H9 (cell line): Measurements from ENCODE around the gene DOHH. TPM values are rescaled to one million over a fixed set of nuclear protein-coding genes. Genes with fewer than 3 reads are reported as not detected.

Source experiments
- DNase-seq: peaks from one replicate; pipeline ENCODE4 v3.0.0-alpha.2; 2017
- H2AFZ ChIP-seq: one replicate; pipeline ENCODE4 v1.6.1; 2013; ENCODE audit warnings: mild to moderate bottlenecking, low read length, control low read depth, moderate library complexity
- H2AK5ac ChIP-seq: 2 replicates; pipeline ENCODE4 v1.6.1; 2013; ENCODE audit warnings: low read length, control low read depth, mixed read lengths; ENCODE audit not compliant: insufficient read length
- H2BK120ac ChIP-seq: one replicate; pipeline ENCODE4 v1.6.1; 2013; ENCODE audit warnings: low read depth, mild to moderate bottlenecking, low read length, control low read depth, inconsistent platforms; ENCODE audit not compliant: poor library complexity, severe bottlenecking
- H2BK12ac ChIP-seq: 2 replicates; pipeline ENCODE4 v1.6.1; 2013; ENCODE audit warnings: low read length, control low read depth, mixed read lengths, low read depth; ENCODE audit not compliant: insufficient read length
- H2BK15ac ChIP-seq: 2 replicates; pipeline ENCODE4 v1.6.1; 2013; ENCODE audit warnings: low read depth, low read length, control low read depth
- H2BK20ac ChIP-seq: one replicate; pipeline ENCODE4 v1.6.1; 2013; ENCODE audit warnings: low read depth, mild to moderate bottlenecking, low read length, control low read depth, inconsistent platforms; ENCODE audit not compliant: poor library complexity, severe bottlenecking
- H2BK5ac ChIP-seq: 2 replicates; pipeline ENCODE4 v1.6.1; 2013; ENCODE audit warnings: low read length, control low read depth, mixed read lengths; ENCODE audit not compliant: insufficient read length
- H3K14ac ChIP-seq: 2 replicates; pipeline ENCODE4 v1.6.1; 2013; ENCODE audit warnings: low read length, control low read depth; ENCODE audit not compliant: insufficient read depth
- H3K18ac ChIP-seq: 2 replicates; pipeline ENCODE4 v1.6.1; 2013; ENCODE audit warnings: low read depth, mild to moderate bottlenecking, mixed read lengths, low read length, control low read depth; ENCODE audit not compliant: insufficient read length
- H3K23ac ChIP-seq: 2 replicates; pipeline ENCODE4 v1.6.1; 2013; ENCODE audit warnings: low read length, control low read depth, mixed read lengths, low read depth; ENCODE audit not compliant: insufficient read length
- H3K23me2 ChIP-seq: 2 replicates; pipeline ENCODE4 v1.6.1; 2013; ENCODE audit warnings: low read depth, mild to moderate bottlenecking, mixed read lengths, low read length, control low read depth; ENCODE audit not compliant: insufficient read length, poor library complexity, severe bottlenecking
- H3K27ac ChIP-seq: 2 replicates; pipeline ENCODE4 v1.5.1; 2013; ENCODE audit warnings: low read length, control low read depth, mixed read lengths, low read depth; ENCODE audit not compliant: insufficient read length
- H3K27me3 ChIP-seq: 2 replicates; pipeline ENCODE4 v1.6.1; 2013; ENCODE audit warnings: low read length, control low read depth, inconsistent platforms; ENCODE audit not compliant: insufficient read depth
- H3K4ac ChIP-seq: 2 replicates; pipeline ENCODE4 v1.6.1; 2013; ENCODE audit warnings: low read depth, mild to moderate bottlenecking, control low read depth, inconsistent platforms, low read length, moderate library complexity
- H3K4me1 ChIP-seq: 2 replicates; pipeline ENCODE4 v1.6.1; 2013; ENCODE audit warnings: low read length, control low read depth, inconsistent platforms; ENCODE audit not compliant: insufficient read depth
- H3K4me2 ChIP-seq: 2 replicates; pipeline ENCODE4 v1.6.1; 2013; ENCODE audit warnings: low read length, control low read depth, mixed read lengths; ENCODE audit not compliant: insufficient read length, insufficient read depth
- H3K56ac ChIP-seq: 2 replicates; pipeline ENCODE4 v1.6.1; 2013; ENCODE audit warnings: low read depth, mild to moderate bottlenecking, mixed read lengths, low read length, control low read depth; ENCODE audit not compliant: insufficient read length
- H3K79me1 ChIP-seq: 2 replicates; pipeline ENCODE4 v1.6.1; 2013; ENCODE audit warnings: low read depth, mild to moderate bottlenecking, moderate library complexity, low read length, control low read depth, inconsistent platforms; ENCODE audit not compliant: insufficient read depth, poor library complexity, severe bottlenecking
- H3K79me2 ChIP-seq: 2 replicates; pipeline ENCODE4 v1.6.1; 2013; ENCODE audit warnings: low read length, control low read depth, inconsistent platforms; ENCODE audit not compliant: insufficient read depth
- H3K9ac ChIP-seq: 2 replicates; pipeline ENCODE4 v1.6.1; 2013; ENCODE audit warnings: low read length, control low read depth, mixed read lengths; ENCODE audit not compliant: insufficient read length; ENCODE audit errors: extremely low read depth
- H3K9me3 ChIP-seq: one replicate; pipeline ENCODE4 v1.6.1; 2013; ENCODE audit warnings: low read depth, low read length, inconsistent platforms; ENCODE audit not compliant: control insufficient read depth
- H3T11ph ChIP-seq: one replicate; pipeline ENCODE4 v1.6.1; 2013; ENCODE audit warnings: mild to moderate bottlenecking, low read length, control low read depth, inconsistent platforms
- H4K20me1 ChIP-seq: one replicate; pipeline ENCODE4 v1.6.1; 2013; ENCODE audit not compliant: control insufficient read depth, insufficient read length, insufficient read depth
- H4K5ac ChIP-seq: 2 replicates; pipeline ENCODE4 v1.6.1; 2013; ENCODE audit warnings: low read depth, mild to moderate bottlenecking, mixed read lengths, low read length, control low read depth; ENCODE audit not compliant: insufficient read length
- H4K8ac ChIP-seq: replicated peaks from 2 replicates; pipeline ENCODE4 v1.6.1; 2013; ENCODE audit warnings: low read length, control low read depth, mixed read lengths, low read depth; ENCODE audit not compliant: insufficient read length
- H4K91ac ChIP-seq: 2 replicates; pipeline ENCODE4 v1.6.1; 2013; ENCODE audit warnings: low read depth, mild to moderate bottlenecking, moderate library complexity, mixed read lengths, low read length, control low read depth; ENCODE audit not compliant: insufficient read length
- H3K27ac Mint-ChIP-seq, 3 experiments: 2 replicates in 2 of 3; 3 replicates in 1 of 3; pipeline ENCODE4 v1.8.0; 2020 to 2021; ENCODE audit warnings: mixed read lengths in 3 of 3, mild to moderate bottlenecking in 1 of 3, moderate library complexity in 1 of 3
- H3K27me3 Mint-ChIP-seq: 2 replicates; pipeline ENCODE4 v1.8.0; 2021; ENCODE audit warnings: low read depth, mild to moderate bottlenecking, moderate library complexity, mixed read lengths
- H3K36me3 Mint-ChIP-seq, 3 experiments: 2 replicates in 2 of 3; 3 replicates in 1 of 3; pipeline ENCODE4 v1.8.0; 2020 to 2021; ENCODE audit warnings: low read depth in 3 of 3, mixed read lengths in 3 of 3; ENCODE audit not compliant: insufficient read depth in 1 of 3
- H3K4me1 Mint-ChIP-seq, 2 experiments: 2 replicates each; pipeline ENCODE4 v1.8.0; 2020; ENCODE audit warnings: mixed read lengths in 2 of 2
- H3K4me3 Mint-ChIP-seq, 2 experiments: 2 replicates in 1 of 2; 3 replicates in 1 of 2; pipeline ENCODE4 v1.8.0; 2020 to 2021; ENCODE audit warnings: mild to moderate bottlenecking in 2 of 2, mixed read lengths in 2 of 2, moderate library complexity in 1 of 2
- H3K9me3 Mint-ChIP-seq, 2 experiments: 2 replicates in 1 of 2; 3 replicates in 1 of 2; pipeline ENCODE4 v1.8.0; 2020; ENCODE audit warnings: mild to moderate bottlenecking in 2 of 2, mixed read lengths in 2 of 2, moderate library complexity in 1 of 2
- WGBS: extraction: QIAGEN DNeasy Blood & Tissue Kit; methylation state at CpG from one replicate; pipeline ENCODE4 v1.1.7; 2013; ENCODE audit warnings: missing lambda C conversion rate, low lambda C conversion rate, mixed read lengths; ENCODE audit not compliant: insufficient read length; ENCODE audit errors: extremely low coverage; 5-methylcytosine and 5-hydroxymethylcytosine counted together
- total RNA-seq: library from RNA; stranded (reverse); gene quantifications from 2 replicates; pipeline ENCODE4 v1.2.1, GENCODE V29; 2021
- TF ChIP-seq, protein P1 (sequence below): fragments of 200-600 bp; sonication (generic); conservative IDR thresholded peaks from 3 replicates; pipeline ENCODE4 v1.8.0; 2021; ENCODE audit warnings: antibody characterized with exemption, mild to moderate bottlenecking

Gene DOHH
- total RNA-seq, 1 experiment from 2014 or later = 16.5 TPM

DNA sequence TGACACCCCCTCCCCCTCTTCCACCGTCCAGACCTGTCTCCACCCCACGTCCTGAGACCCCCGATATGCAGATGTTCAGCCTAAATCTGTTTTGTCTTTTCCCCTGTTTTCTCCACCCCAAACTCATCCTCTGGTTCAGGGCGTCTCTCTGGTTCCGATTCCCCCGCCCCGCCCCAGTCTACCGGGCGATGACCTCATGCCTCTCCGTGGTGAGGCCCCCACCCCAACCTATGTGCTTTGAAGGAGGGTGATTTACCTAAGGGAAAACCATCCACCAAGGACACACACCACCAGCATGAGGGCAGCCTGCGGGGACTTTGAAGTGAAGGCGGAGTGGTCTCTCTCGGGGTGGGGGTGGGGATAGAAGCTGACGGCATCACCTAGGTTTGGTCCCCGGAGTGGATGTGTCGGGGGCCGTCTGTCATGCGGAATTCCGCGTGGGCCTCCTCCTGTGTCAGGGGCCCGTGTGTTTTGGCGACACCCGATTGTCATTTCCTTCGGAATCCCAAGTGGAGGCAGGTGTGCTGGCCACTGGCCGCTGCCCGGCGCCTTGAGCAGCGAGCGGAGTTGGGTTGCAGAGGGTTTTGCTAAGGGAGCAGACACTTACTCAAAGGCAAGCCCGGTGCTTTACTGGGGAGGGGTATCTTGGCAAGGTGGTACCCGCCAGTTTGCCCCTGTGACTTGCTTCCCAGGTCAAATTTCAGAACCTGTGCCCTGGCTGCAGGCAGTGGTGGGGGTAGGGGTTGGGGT, 7.1 kb upstream of the DOHH start:
- TF ChIP-seq, protein P1, sequence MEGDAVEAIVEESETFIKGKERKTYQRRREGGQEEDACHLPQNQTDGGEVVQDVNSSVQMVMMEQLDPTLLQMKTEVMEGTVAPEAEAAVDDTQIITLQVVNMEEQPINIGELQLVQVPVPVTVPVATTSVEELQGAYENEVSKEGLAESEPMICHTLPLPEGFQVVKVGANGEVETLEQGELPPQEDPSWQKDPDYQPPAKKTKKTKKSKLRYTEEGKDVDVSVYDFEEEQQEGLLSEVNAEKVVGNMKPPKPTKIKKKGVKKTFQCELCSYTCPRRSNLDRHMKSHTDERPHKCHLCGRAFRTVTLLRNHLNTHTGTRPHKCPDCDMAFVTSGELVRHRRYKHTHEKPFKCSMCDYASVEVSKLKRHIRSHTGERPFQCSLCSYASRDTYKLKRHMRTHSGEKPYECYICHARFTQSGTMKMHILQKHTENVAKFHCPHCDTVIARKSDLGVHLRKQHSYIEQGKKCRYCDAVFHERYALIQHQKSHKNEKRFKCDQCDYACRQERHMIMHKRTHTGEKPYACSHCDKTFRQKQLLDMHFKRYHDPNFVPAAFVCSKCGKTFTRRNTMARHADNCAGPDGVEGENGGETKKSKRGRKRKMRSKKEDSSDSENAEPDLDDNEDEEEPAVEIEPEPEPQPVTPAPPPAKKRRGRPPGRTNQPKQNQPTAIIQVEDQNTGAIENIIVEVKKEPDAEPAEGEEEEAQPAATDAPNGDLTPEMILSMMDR = no peak
- H2BK12ac ChIP-seq = no peak overlapping the region
- H3K79me2 ChIP-seq = peaks cover 3% of the 10 kb centered on the region; the same call in 1 of the 2 replicates

More for the DNA sequence above, 7.1 kb upstream of the DOHH start:
- Histone ChIP-seq H3K79me1 (no peaks in the 10 kb centered on the region), H3K4me1 (no peaks in the 10 kb centered on the region), H3K23ac (no peak overlapping the region), H3K14ac (no peak overlapping the region; the same call in 1 of the 2 replicates), H2BK120ac (no peak overlapping the region), H4K20me1 (no peaks in the 10 kb centered on the region), H3K56ac (no peak overlapping the region), H3K27me3 (no peaks in the 10 kb centered on the region), H3K4me2 (peak overlapping the region; percentile 86), H4K91ac (no peak overlapping the region), H2AK5ac (no peak overlapping the region), H3T11ph (no peak overlapping the region), H3K27ac (no peak overlapping the region), H3K18ac (no peak overlapping the region), H3K9me3 (no peaks in the 10 kb centered on the region), H2BK15ac (no peak overlapping the region), H2BK5ac (no peak overlapping the region), H3K9ac (peak overlapping the region; percentile 17), H2BK20ac (no peak overlapping the region), H4K5ac (no peak overlapping the region), H3K4ac (no peak overlapping the region), H3K23me2 (peaks cover 15% of the 10 kb centered on the region), H4K8ac (no peak overlapping the region), H2AFZ (no peak overlapping the region)
- Mint-ChIP-seq H3K9me3 (no peaks in the 10 kb centered on the region; a peak in 1 of 5 replicates), H3K36me3 (peaks cover 10 to 34% (median 19%) of the 10 kb centered on the region in 3 experiments; a peak in 6 of 7 replicates), H3K4me1 (peaks cover 16 to 40% of the 10 kb centered on the region in 2 experiments), H3K27ac (peak overlapping the region in 2 of 3 experiments; percentile 40 to 87; a peak in 4 of 7 replicates), H3K4me3 (peak overlapping the region; percentile 79 to 93), H3K27me3 (no peaks in the 10 kb centered on the region)
- DNase-seq = peak; percentile 79
- no CpG with 5 or more reads among the region's 31 CpGs for WGBS
